Breast epithelium (tissue), 4 donors: ENCODE data around the gene SOX8. TPM values are rescaled to one million over a fixed set of nuclear protein-coding genes. Genes with fewer than 3 reads are reported as not detected.

ENCODE experiments used
- DNase-seq, 2 donors: peaks; one replicate each; pipeline ENCODE4 v3.0.0-alpha.2; 2019; ENCODE audit warnings: low spot score in 2 of 2
- H3K27ac ChIP-seq, 2 donors: fragments of 200-600 bp; sonication (generic) in 1 of 2; one replicate each; pipeline ENCODE4 v1.5.1; 2016 to 2019; ENCODE audit warnings: mild to moderate bottlenecking in 1 of 2
- H3K27me3 ChIP-seq, 2 donors: fragments of 200-600 bp; sonication (generic) in 1 of 2; one replicate each; pipeline versions ENCODE4 v1.5.1 to v1.6.0; 2017 to 2019; ENCODE audit warnings: control low read depth in 1 of 2, mild to moderate bottlenecking in 1 of 2
- H3K36me3 ChIP-seq: fragments of 200-600 bp; one replicate; pipeline ENCODE4 v1.5.1; 2019
- H3K4me1 ChIP-seq, 2 donors: fragments of 200-600 bp; sonication (generic); one replicate each; pipeline ENCODE4 v1.5.1; 2016 to 2019; ENCODE audit warnings: control low read depth in 1 of 2
- H3K4me3 ChIP-seq, 3 donors: fragments of 200-600 bp; sonication (generic); 1 replicate in 2 of 3; 2 replicates in 1 of 3; pipeline ENCODE4 v1.5.1; 2016 to 2019; ENCODE audit warnings: mild to moderate bottlenecking in 3 of 3, moderate library complexity in 2 of 3
- H3K9me3 ChIP-seq, 2 donors: fragments of 200-600 bp; sonication (generic) in 1 of 2; one replicate each; pipeline ENCODE4 v1.5.1; 2016 to 2019; ENCODE audit warnings: control low read depth in 1 of 2
- POLR2A ChIP-seq: fragments of 450-650 bp; IDR thresholded peaks from one replicate; pipeline ENCODE4 v1.6.1; 2016; ENCODE audit warnings: antibody characterized with exemption, mild to moderate bottlenecking, moderate library complexity
- POLR2AphosphoS5 ChIP-seq, 3 donors: sonication (generic); formaldehyde crosslinking; IDR thresholded peaks; one replicate each; pipeline ENCODE4 v1.6.1; 2017; ENCODE audit warnings: antibody characterized with exemption in 3 of 3
- intact Hi-C: fragments of 100-400 bp; cut with DNase I; formaldehyde crosslinking; loops from one replicate; pipeline ENCODE4 v1.15.1; 2023; ENCODE audit warnings: low total_unique reads
- total RNA-seq, 3 donors: library from RNA; depleted of rRNA; stranded (reverse); fragments of >200 nt; gene quantifications; one replicate each; pipeline ENCODE4 v1.1.0, GENCODE V29; 2016
- TF ChIP-seq, protein P1 (sequence below), 3 donors: fragments of 450-650 bp; IDR thresholded peaks; one replicate each; pipeline ENCODE4 v1.5.1; 2016 to 2017; ENCODE audit warnings: antibody characterized with exemption in 3 of 3, mild to moderate bottlenecking in 3 of 3, moderate library complexity in 3 of 3

The SOX8 gene
- total RNA-seq, 3 donors from 2014 or later: 0.32 to 6.6 (median 1.3) TPM

DNA sequence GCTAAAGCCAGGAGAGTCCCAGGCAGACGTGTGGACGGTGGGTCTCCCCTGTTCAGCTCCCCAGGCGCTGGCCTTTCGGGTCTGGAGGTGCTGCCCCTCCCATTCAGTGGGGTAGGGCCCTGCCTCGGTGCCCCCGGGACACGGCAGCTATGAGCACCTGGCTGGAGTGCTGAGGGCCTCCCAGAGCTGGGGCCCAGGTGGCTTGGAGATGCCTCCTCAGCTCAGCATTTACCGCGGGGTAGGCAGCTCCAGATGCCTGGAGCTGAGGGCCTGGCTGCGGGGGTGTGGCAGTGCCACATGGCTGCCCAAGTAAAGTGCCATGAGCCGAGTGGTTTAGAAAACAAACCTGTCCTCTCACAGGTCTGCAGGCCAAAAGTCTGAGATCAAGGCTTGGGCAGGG lies 19.5 kb downstream of the SOX8 start:
- intact Hi-C loops: loop anchor here (5.0 kb wide), 1 partner anchor 956 kb away; the partner anchor contains the start of gene NDUFB10
- no peaks in the 10 kb centered on the region for H3K36me3 ChIP-seq
- H3K27me3 ChIP-seq: peaks cover 0 to 36% of the 10 kb centered on the region in 2 donors
- TF ChIP-seq POLR2AphosphoS5 (IDR thresholded peaks at IDR 0.05): no peak
- TF ChIP-seq, protein P1, sequence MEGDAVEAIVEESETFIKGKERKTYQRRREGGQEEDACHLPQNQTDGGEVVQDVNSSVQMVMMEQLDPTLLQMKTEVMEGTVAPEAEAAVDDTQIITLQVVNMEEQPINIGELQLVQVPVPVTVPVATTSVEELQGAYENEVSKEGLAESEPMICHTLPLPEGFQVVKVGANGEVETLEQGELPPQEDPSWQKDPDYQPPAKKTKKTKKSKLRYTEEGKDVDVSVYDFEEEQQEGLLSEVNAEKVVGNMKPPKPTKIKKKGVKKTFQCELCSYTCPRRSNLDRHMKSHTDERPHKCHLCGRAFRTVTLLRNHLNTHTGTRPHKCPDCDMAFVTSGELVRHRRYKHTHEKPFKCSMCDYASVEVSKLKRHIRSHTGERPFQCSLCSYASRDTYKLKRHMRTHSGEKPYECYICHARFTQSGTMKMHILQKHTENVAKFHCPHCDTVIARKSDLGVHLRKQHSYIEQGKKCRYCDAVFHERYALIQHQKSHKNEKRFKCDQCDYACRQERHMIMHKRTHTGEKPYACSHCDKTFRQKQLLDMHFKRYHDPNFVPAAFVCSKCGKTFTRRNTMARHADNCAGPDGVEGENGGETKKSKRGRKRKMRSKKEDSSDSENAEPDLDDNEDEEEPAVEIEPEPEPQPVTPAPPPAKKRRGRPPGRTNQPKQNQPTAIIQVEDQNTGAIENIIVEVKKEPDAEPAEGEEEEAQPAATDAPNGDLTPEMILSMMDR (IDR thresholded peaks at IDR 0.05): no peak
- TF ChIP-seq POLR2A: no peak
- H3K4me3 ChIP-seq: no peak overlapping the region
- H3K9me3 ChIP-seq: peaks cover under 1 to 3% of the 10 kb centered on the region in 2 donors
- H3K4me1 ChIP-seq: no peaks in the 10 kb centered on the region
- DNase-seq: no peak
- H3K27ac ChIP-seq: no peak overlapping the region

DNA sequence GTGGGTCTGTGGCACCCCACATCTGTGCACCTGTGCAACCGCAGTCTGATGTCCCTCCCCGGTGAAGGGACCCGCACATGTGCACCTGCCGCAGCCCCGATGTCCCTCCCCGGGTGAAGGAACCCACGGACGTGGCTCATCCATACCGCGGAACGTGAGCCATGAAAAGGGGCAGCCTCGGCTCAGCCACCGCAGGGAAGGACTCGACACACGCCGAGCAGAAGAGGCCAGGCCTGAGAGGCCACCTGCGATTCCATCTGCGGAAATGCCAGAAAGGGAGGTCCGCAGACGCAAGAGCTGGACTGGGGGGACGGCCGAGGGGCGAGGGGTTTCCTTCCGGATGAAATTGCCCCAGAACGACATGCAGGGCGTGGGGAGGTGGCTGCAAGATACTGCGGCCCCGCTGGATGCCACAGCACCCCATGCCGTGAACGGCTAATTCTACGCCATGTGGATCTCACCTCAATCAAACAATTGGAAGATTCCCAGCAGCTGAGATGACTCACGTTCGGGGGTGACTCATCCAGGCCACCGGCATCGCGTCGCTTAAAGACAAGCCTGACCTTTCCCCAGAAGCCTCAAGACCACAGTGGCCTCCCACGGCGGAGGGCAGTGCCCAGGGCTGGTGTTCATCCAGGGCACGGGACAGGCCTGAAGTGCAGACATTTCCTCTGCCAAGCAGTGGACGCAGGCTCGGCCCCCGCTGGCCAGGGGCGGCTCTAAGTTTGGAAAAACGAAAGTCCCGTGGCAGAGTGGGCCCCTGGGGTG lies 21.0 kb downstream of the SOX8 start:
- Histone ChIP-seq H3K9me3 (peaks cover 0 to 3% of the 10 kb centered on the region in 2 donors), H3K36me3 (no peaks in the 10 kb centered on the region), H3K4me1 (no peaks in the 10 kb centered on the region), H3K27me3 (peaks cover 0 to 45% of the 10 kb centered on the region in 2 donors), H3K4me3 (peak overlapping the region in 1 of 3 donors; percentile 30), H3K27ac (no peak overlapping the region)
- DNase-seq: peak; percentile 62 to 63
- intact Hi-C loops: loop anchor here (5.0 kb wide), 1 partner anchor 955 kb away; the partner anchor contains the start of gene NDUFB10
- TF ChIP-seq POLR2A: no peak
- TF ChIP-seq POLR2AphosphoS5 (IDR thresholded peaks at IDR 0.05): no peak
- TF ChIP-seq, protein P1 (IDR thresholded peaks at IDR 0.05): no peak

DNA sequence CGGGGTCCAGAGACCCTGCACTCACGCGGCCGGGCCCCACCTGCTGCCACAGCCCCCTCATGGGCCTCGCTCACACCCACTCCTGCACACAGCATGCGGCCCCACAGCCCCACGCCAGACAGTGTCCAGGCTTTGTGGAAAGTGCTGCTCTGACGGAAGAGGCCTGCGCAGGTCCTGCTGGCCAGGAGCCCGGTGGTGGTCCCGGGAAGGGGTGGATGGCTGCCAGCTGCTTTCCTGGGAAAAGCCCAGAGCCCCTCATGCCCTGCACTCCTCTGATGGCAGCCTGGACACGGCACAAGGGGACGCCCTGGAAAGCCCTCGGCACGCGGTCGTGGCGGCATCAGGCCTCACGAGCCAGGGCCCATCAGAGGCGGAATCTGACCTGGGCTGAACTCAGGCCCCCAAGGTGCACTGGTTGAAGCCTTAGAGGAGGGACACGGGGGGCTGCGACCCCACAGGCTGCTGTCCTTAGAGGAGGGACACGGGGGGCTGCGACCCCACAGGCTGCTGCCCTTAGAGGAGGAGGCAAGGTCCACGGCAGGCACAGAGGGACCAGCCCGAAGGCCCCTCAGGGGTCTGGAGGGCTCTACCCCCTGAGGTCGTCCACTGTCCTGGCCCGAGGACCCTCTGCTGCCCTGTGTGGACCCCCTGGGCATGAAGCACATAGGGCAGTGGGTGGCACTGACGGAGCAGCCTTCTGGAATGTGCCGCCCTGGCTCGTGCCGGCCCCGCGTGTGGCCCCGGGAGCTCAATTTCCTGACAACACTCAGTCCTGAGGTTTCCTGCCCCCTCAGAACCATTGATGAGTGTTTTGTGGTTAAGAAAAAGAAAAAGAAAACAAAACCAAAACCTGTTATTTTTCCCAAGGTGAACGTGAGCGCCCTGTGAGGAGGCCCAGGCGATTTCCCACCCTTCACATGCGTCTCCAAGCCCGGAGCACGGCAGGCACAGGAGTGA lies 22.1 kb downstream of the SOX8 start:
- no peak for TF ChIP-seq POLR2A
- TF ChIP-seq POLR2AphosphoS5 (IDR thresholded peaks at IDR 0.05): no peak
- TF ChIP-seq, protein P1 (IDR thresholded peaks at IDR 0.05): no peak
- Histone ChIP-seq H3K9me3 (peaks cover 0 to 3% of the 10 kb centered on the region in 2 donors), H3K4me1 (no peaks in the 10 kb centered on the region), H3K36me3 (no peaks in the 10 kb centered on the region), H3K27me3 (peaks cover 0 to 46% of the 10 kb centered on the region in 2 donors), H3K4me3 (no peak overlapping the region), H3K27ac (no peak overlapping the region)
- intact Hi-C loops: loop anchor here (5.0 kb wide), 1 partner anchor 954 kb away; the partner anchor contains the start of gene NDUFB10
- no peak for DNase-seq

DNA sequence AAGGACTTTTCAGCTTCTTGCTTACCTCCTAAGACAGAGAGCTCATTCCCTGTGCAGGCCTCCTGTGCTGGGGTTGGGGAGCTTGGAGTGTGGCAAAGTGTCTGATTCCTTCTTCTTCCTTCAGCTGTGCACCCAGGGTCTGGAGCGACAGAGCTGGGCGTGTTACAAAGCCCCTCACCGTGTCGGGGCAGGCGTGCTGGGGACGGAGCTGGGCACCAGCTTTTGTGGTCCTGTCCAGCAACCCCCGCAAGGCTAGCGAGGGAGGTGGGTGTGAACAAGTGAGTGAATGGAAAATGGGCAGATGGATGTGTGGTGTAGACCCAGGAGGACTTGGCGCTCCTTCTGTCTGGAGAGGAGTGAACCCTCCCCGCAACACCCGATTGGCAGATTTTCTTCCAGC lies 23.7 kb downstream of the SOX8 start:
- H3K27me3 ChIP-seq: peaks cover 2 to 46% of the 10 kb centered on the region in 2 donors
- H3K9me3 ChIP-seq: peaks cover 0 to 3% of the 10 kb centered on the region in 2 donors

More for the DNA sequence above, 23.7 kb downstream of the SOX8 start:
- Histone ChIP-seq H3K36me3 (no peaks in the 10 kb centered on the region), H3K4me1 (no peaks in the 10 kb centered on the region), H3K4me3 (no peak overlapping the region), H3K27ac (no peak overlapping the region)
- no peak for DNase-seq
- intact Hi-C loops: no loop called here
- TF ChIP-seq, protein P1 (IDR thresholded peaks at IDR 0.05): no peak
- TF ChIP-seq POLR2A (no peak), POLR2AphosphoS5 (IDR thresholded peaks at IDR 0.05) (no peak)
